K562 (cell line): ENCODE results near the gene STK17A. TPM values are rescaled to one million over a fixed set of nuclear protein-coding genes. Genes with fewer than 3 reads are reported as not detected.

ENCODE experiments used
- ATF6 ChIP-seq: sonication (generic); formaldehyde crosslinking; IDR thresholded peaks from 2 replicates; pipeline ENCODE4 v1.4.0; 2020; ENCODE audit warnings: mild to moderate bottlenecking, missing genetic modification reagents
- BRD9 ChIP-seq: fragments of 450-650 bp; IDR thresholded peaks from 2 replicates; pipeline ENCODE4 v1.6.1; 2018; ENCODE audit warnings: low read depth; ENCODE audit not compliant: partially characterized antibody
- CREB3 ChIP-seq: fragments of 450-650 bp; conservative IDR thresholded peaks from 2 replicates; pipeline ENCODE4 v1.6.1; 2016; ENCODE audit warnings: missing genetic modification characterization, low read depth, mild to moderate bottlenecking, missing compliant biosample characterization, moderate library complexity
- DDX20 ChIP-seq: fragments of 450-650 bp; IDR thresholded peaks from 2 replicates; pipeline ENCODE4 v1.6.1; 2016; ENCODE audit warnings: missing genetic modification characterization, low read depth, mild to moderate bottlenecking, missing compliant biosample characterization, moderate library complexity
- GATAD2B ChIP-seq: fragments of 450-650 bp; IDR thresholded peaks from 2 replicates; pipeline ENCODE4 v1.6.1; 2017; ENCODE audit warnings: mild to moderate bottlenecking, borderline replicate concordance
- L3MBTL2 ChIP-seq: fragments of 450-650 bp; IDR thresholded peaks from 2 replicates; pipeline ENCODE4 v1.6.1; 2016; ENCODE audit warnings: mild to moderate bottlenecking, moderate library complexity
- MCM3 ChIP-seq: fragments of 450-650 bp; IDR thresholded peaks from 2 replicates; pipeline ENCODE4 v1.6.1; 2016
- NFRKB ChIP-seq: fragments of 450-650 bp; IDR thresholded peaks from 2 replicates; pipeline ENCODE4 v1.6.1; 2016; ENCODE audit warnings: low read depth
- SFPQ ChIP-seq: fragments of 200-400 bp; formaldehyde crosslinking; IDR thresholded peaks from 2 replicates; pipeline ENCODE4 v1.6.1; 2017; ENCODE audit warnings: mild to moderate bottlenecking, low read depth, low read length, moderate library complexity
- ZBTB40 ChIP-seq, 2 experiments: fragments of 450-650 bp in 1 of 2; sonication (generic) in 1 of 2; formaldehyde crosslinking in 1 of 2; IDR thresholded peaks; 2 replicates each; pipeline versions ENCODE4 v1.7.1 to v1.9.0; 2016 to 2022; ENCODE audit warnings: inconsistent platforms in 1 of 2, mild to moderate bottlenecking in 1 of 2, missing genetic modification reagents in 1 of 2
- ZNF134 ChIP-seq: fragments of 250-450 bp; sonication (Bioruptor Pico); conservative IDR thresholded peaks from 2 replicates; pipeline ENCODE4 v1.4.0; 2020
- ZNF584 ChIP-seq: fragments of 200-800 bp; sonication (Bioruptor generic); IDR thresholded peaks from 2 replicates; pipeline ENCODE4 v1.6.1; 2016; ENCODE audit warnings: low read depth, mild to moderate bottlenecking, missing genetic modification characterization, missing compliant biosample characterization
- polyA plus RNA-seq, 8 experiments: library from polyadenylated mRNA; depleted of rRNA in 4 of 8; stranded (reverse) in 5 of 8; unstranded in 3 of 8; fragments of >200 nt; fragmentation: Nextera tagmentation in 2 of 8; fragmentation: Illumina TruSeq in 1 of 8; extraction: Ambion mirVana in 2 of 8; extraction: Trizol in 1 of 8; gene quantifications; 2 replicates each; pipeline versions ENCODE4 v1.2.1 to v1.2.3, GENCODE V29; 2011 to 2014; ENCODE audit warnings: inconsistent platforms in 1 of 8, missing spikeins in 1 of 8
- total RNA-seq, 7 experiments: library from RNA; depleted of rRNA in 6 of 7; stranded (reverse); fragments of >200 nt in 6 of 7; fragmentation: Illumina TruSeq in 2 of 7; extraction: Trizol in 2 of 7; gene quantifications; 2 replicates each; pipeline versions ENCODE4 v1.2.1 to v1.2.3, GENCODE V29; 2011 to 2021; ENCODE audit warnings: low replicate concordance in 1 of 7

Gene STK17A
- total and polyA plus RNA-seq, 9 of the 15 experiments (the other 6 are each of a cell fraction or from before 2014, with no cell fraction given), result 3.4 to 16.3 (median 13.2) TPM

GRCh38 chr7:43582503-43583423 is at the start of gene STK17A (continued):
- TF ChIP-seq ZBTB40 (IDR thresholded peaks at IDR 0.05) (no peak), ZBTB40 (CRISPR knock-in tag; IDR thresholded peaks at IDR 0.05) (no peak), CREB3 (tag) (no peak), DDX20 (no peak), L3MBTL2 (no peak), NFRKB (no peak), SFPQ (no peak), GATAD2B (no peak; the same call in 1 of the 2 replicates), BRD9 (no peak), MCM3 (no peak), ZNF134 (no peak), ATF6 (no peak), ZNF584 (CRISPR knock-in tag) (no peak)
